Stimulated activated naive CD8-positive, alpha-beta T cell treated with anti-CD3 and anti-CD28 coated beads, Interleukin-15, Interleukin-2, amounts not matched to agents 100 U/mL and 50 U/mL, for 24 hours (primary cell): Measurements from ENCODE around the gene DCHS2.

Experiments
- ATAC-seq: fragments of 150-1000 bp; cut with Tn5 transposase; one replicate; pipeline ENCODE4 v1.10.0; 2021
- DNase-seq: peaks from one replicate; pipeline ENCODE4 v3.0.0; 2021

Gene DCHS2

GRCh38 chr4:154390324-154390723 lies 101.3 kb downstream of the DCHS2 start:
- no peak for ATAC-seq
- DNase-seq: no peak

- DNase-seq (no peak), ATAC-seq (no peak)
Measured at GRCh38 chr4:154389148-154389547, 102.5 kb downstream of the DCHS2 start.

GRCh38 chr4:154384012-154384411 lies 107.6 kb downstream of the DCHS2 start:
- DNase-seq (no peak), ATAC-seq (no peak)

- ATAC-seq (no peak), DNase-seq (no peak)
Measured at GRCh38 chr4:154376486-154376885, 115.1 kb downstream of the DCHS2 start.

GRCh38 chr4:154368060-154368459 lies 123.5 kb downstream of the DCHS2 start:
- ATAC-seq: no peak
- DNase-seq: no peak

- DNase-seq: no peak
- no peak for ATAC-seq
Measured at GRCh38 chr4:154367659-154368058, 123.9 kb downstream of the DCHS2 start.

GRCh38 chr4:154366956-154367355 lies 124.6 kb downstream of the DCHS2 start:
- ATAC-seq: no peak
- no peak for DNase-seq

GRCh38 chr4:154364066-154364845 lies 127.3 kb downstream of the DCHS2 start:
- no peak for ATAC-seq
- no peak for DNase-seq

- DNase-seq: no peak
- ATAC-seq: no peak
Measured at GRCh38 chr4:154361450-154361849, 130.1 kb downstream of the DCHS2 start.

GRCh38 chr4:154360491-154360890 lies 131.1 kb downstream of the DCHS2 start:
- DNase-seq: no peak
- ATAC-seq: no peak

GRCh38 chr4:154354883-154355282 lies 136.7 kb downstream of the DCHS2 start:
- ATAC-seq (no peak), DNase-seq (no peak)

GRCh38 chr4:154349829-154350228 lies 141.8 kb downstream of the DCHS2 start:
- no peak for ATAC-seq
- DNase-seq: no peak

- ATAC-seq: no peak
- no peak for DNase-seq
Measured at GRCh38 chr4:154348657-154349056, 142.9 kb downstream of the DCHS2 start.

GRCh38 chr4:154345359-154345758 lies 146.2 kb downstream of the DCHS2 start:
- ATAC-seq (no peak), DNase-seq (no peak)

GRCh38 chr4:154344686-154345085 lies 146.9 kb downstream of the DCHS2 start:
- no peak for ATAC-seq
- DNase-seq: no peak

GRCh38 chr4:154343651-154344050 lies 147.9 kb downstream of the DCHS2 start:
- ATAC-seq: no peak
- no peak for DNase-seq

- no peak for ATAC-seq
- DNase-seq: no peak
Measured at GRCh38 chr4:154341448-154341847, 150.2 kb downstream of the DCHS2 start.

GRCh38 chr4:154335588-154335987 lies 156.0 kb downstream of the DCHS2 start:
- DNase-seq: no peak
- ATAC-seq: no peak

- DNase-seq (peak; percentile 60), ATAC-seq (peak; percentile 84)
Measured at GRCh38 chr4:154332681-154333421, 158.7 kb downstream of the DCHS2 start.

- no peak for ATAC-seq
Measured at GRCh38 chr4:154329939-154330338, 161.7 kb downstream of the DCHS2 start.

GRCh38 chr4:154329268-154329868 lies 162.2 kb downstream of the DCHS2 start:
- no peak for DNase-seq
- no peak for ATAC-seq

More at GRCh38 chr4:154329939-154330338, 161.7 kb downstream of the DCHS2 start:
- DNase-seq: no peak

- DNase-seq (no peak), ATAC-seq (no peak)
Measured at GRCh38 chr4:154328030-154328429, 163.6 kb downstream of the DCHS2 start.

GRCh38 chr4:154320521-154320920 lies 171.1 kb downstream of the DCHS2 start:
- ATAC-seq (no peak), DNase-seq (no peak)
